ENCODE data around the gene HIBCH. TPM values are rescaled to one million over a fixed set of nuclear protein-coding genes. Genes with fewer than 3 reads are reported as not detected.
"Not testable (repeated sequence)": the region's sequence is repeated elsewhere in the genome, so short reads cannot be mapped to it uniquely, and the experiment has no call there.

The HIBCH gene
- total RNA-seq, 2 experiments from 2014 or later = 15.6 to 29.7 TPM

- H3K27ac ChIP-seq (ENCODE audit: low read depth, low read length, poor library complexity, severe bottlenecking) = no peak overlapping the region
- no TSS peak for BruUV-seq (replicated peaks)
Measured at GRCh38 chr2:190318514-190318913, 1.1 kb downstream of the HIBCH start.

GRCh38 chr2:190315273-190315672, 4.4 kb downstream of the HIBCH start:
- no peak for DNase-seq (ENCODE audit: low spot score)
- Histone ChIP-seq H3K36me3 (ENCODE audit: insufficient read depth, low read length) (no peaks in the 10 kb centered on the region), H3K9me3 (ENCODE audit: low read length) (no peaks in the 10 kb centered on the region), H2AFZ (ENCODE audit: low read length) (no peak overlapping the region), H3K79me2 (ENCODE audit: insufficient read depth, low read depth, low read length) (no peaks in the 10 kb centered on the region), H4K20me1 (ENCODE audit: insufficient read depth, low read length) (no peaks in the 10 kb centered on the region), H3K9me2 (ENCODE audit: insufficient read depth, low read length) (no peaks in the 10 kb centered on the region), H3K4me1 (ENCODE audit: insufficient read depth, low read length, poor library complexity, severe bottlenecking) (peaks cover 19% of the 10 kb centered on the region), H3K4me3 (ENCODE audit: low read depth, low read length, poor library complexity, severe bottlenecking) (no peak overlapping the region), H3K27ac (ENCODE audit: low read depth, low read length, poor library complexity, severe bottlenecking) (no peak overlapping the region), H3K4me2 (ENCODE audit: low read length) (peak overlapping the region; percentile 2; the same call in 1 of the 2 replicates)
- ChIA-PET POLR2A (no interaction called here), CTCF (ENCODE audit: unreplicated experiment) (no interaction called here)
- TF ChIP-seq EZH2phosphoT487 (IDR thresholded peaks at IDR 0.05; ENCODE audit: borderline replicate concordance, low read depth, low read length) (no peak), CTCF (conservative IDR thresholded peaks at IDR 0.05; ENCODE audit: low read length) (no peak)
- no TSS peak for BruUV-seq (replicated peaks)
- intact Hi-C loops (cut with micrococcal nuclease; ENCODE audit: unreplicated experiment) = loop anchor here (5.0 kb wide), 1 partner anchor 653 kb away; the partner anchor contains the start of gene ASNSD1

More at GRCh38 chr2:190318514-190318913, 1.1 kb downstream of the HIBCH start:
- peaks cover 2% of the 10 kb centered on the region; the same call in 1 of the 2 replicates for H3K79me2 ChIP-seq (ENCODE audit: insufficient read depth, low read depth, low read length)
- POLR2A ChIA-PET = interaction anchor here (0.5 to 1.3 kb wide), 10 partner anchors 12 to 873 kb away, joined by 3 to 5 read pairs (median 3); no protein-coding TSS in a partner anchor
- peak overlapping the region; percentile 79 for H3K4me2 ChIP-seq (ENCODE audit: low read length)
- H3K36me3 ChIP-seq (ENCODE audit: insufficient read depth, low read length) = no peaks in the 10 kb centered on the region
- TF ChIP-seq EZH2phosphoT487 (IDR thresholded peaks at IDR 0.05; ENCODE audit: borderline replicate concordance, low read depth, low read length) (no peak), CTCF (conservative IDR thresholded peaks at IDR 0.05; ENCODE audit: low read length) (no peak)
- no peaks in the 10 kb centered on the region for H3K9me3 ChIP-seq (ENCODE audit: low read length)
- no peaks in the 10 kb centered on the region for H3K9me2 ChIP-seq (ENCODE audit: insufficient read depth, low read length)
- intact Hi-C loops (cut with micrococcal nuclease; ENCODE audit: unreplicated experiment) = loop anchor here (2.0 to 5.0 kb wide), 4 partner anchors 138 to 656 kb away; partner anchors contain the start of genes ASNSD1, NEMP2 and OSGEPL1
- H3K4me1 ChIP-seq (ENCODE audit: insufficient read depth, low read length, poor library complexity, severe bottlenecking) = peaks cover 28% of the 10 kb centered on the region
- no peaks in the 10 kb centered on the region for H4K20me1 ChIP-seq (ENCODE audit: insufficient read depth, low read length)
- CTCF ChIA-PET (ENCODE audit: unreplicated experiment) = interaction anchor here (1.1 to 1.2 kb wide), 2 partner anchors 139 to 365 kb away, joined by 3 to 4 read pairs; a partner anchor contains a TSS
- DNase-seq (ENCODE audit: low spot score) = no peak
- H2AFZ ChIP-seq (ENCODE audit: low read length) = peak overlapping the region; percentile 96; the same call in 1 of the 2 replicates
- H3K4me3 ChIP-seq (ENCODE audit: low read depth, low read length, poor library complexity, severe bottlenecking) = peak overlapping the region; percentile 74

- intact Hi-C loops (cut with micrococcal nuclease; ENCODE audit: unreplicated experiment) = no loop called here
- no peak for DNase-seq (ENCODE audit: low spot score)
- Histone ChIP-seq H3K36me3 (ENCODE audit: insufficient read depth, low read length) (peaks cover 3% of the 10 kb centered on the region; the same call in 1 of the 2 replicates), H3K79me2 (ENCODE audit: insufficient read depth, low read depth, low read length) (no peaks in the 10 kb centered on the region), H3K4me1 (ENCODE audit: insufficient read depth, low read length, poor library complexity, severe bottlenecking) (peaks cover 14% of the 10 kb centered on the region), H3K4me2 (ENCODE audit: low read length) (no peak overlapping the region), H3K9me3 (ENCODE audit: low read length) (no peaks in the 10 kb centered on the region), H4K20me1 (ENCODE audit: insufficient read depth, low read length) (no peaks in the 10 kb centered on the region), H3K27ac (ENCODE audit: low read depth, low read length, poor library complexity, severe bottlenecking) (no peak overlapping the region), H2AFZ (ENCODE audit: low read length) (no peak overlapping the region), H3K4me3 (ENCODE audit: low read depth, low read length, poor library complexity, severe bottlenecking) (no peak overlapping the region), H3K9me2 (ENCODE audit: insufficient read depth, low read length) (no peaks in the 10 kb centered on the region)
- BruUV-seq (replicated peaks) = no TSS peak
- POLR2A ChIA-PET = interaction anchor here (0.7 kb wide), 2 partner anchors 220 to 662 kb away, joined by 3 to 4 read pairs; no protein-coding TSS in a partner anchor
- TF ChIP-seq CTCF (conservative IDR thresholded peaks at IDR 0.05; ENCODE audit: low read length) (no peak), EZH2phosphoT487 (IDR thresholded peaks at IDR 0.05; ENCODE audit: borderline replicate concordance, low read depth, low read length) (no peak)
- CTCF ChIA-PET (ENCODE audit: unreplicated experiment) = no interaction called here
Measured at GRCh38 chr2:190313880-190314279, 5.7 kb downstream of the HIBCH start.

GRCh38 chr2:190312635-190313025, 7.0 kb downstream of the HIBCH start:
- CTCF ChIA-PET (ENCODE audit: unreplicated experiment); intact Hi-C loops (cut with micrococcal nuclease; ENCODE audit: unreplicated experiment); BruUV-seq (replicated peaks): not testable (repeated sequence)

More at GRCh38 chr2:190312635-190313025, 7.0 kb downstream of the HIBCH start:
- H3K36me3 ChIP-seq (ENCODE audit: insufficient read depth, low read length); H3K79me2 ChIP-seq (ENCODE audit: insufficient read depth, low read depth, low read length); H3K27ac ChIP-seq (ENCODE audit: low read depth, low read length, poor library complexity, severe bottlenecking); H3K4me2 ChIP-seq (ENCODE audit: low read length); POLR2A ChIA-PET; H3K9me2 ChIP-seq (ENCODE audit: insufficient read depth, low read length); DNase-seq (ENCODE audit: low spot score); H4K20me1 ChIP-seq (ENCODE audit: insufficient read depth, low read length); H3K4me3 ChIP-seq (ENCODE audit: low read depth, low read length, poor library complexity, severe bottlenecking); H3K4me1 ChIP-seq (ENCODE audit: insufficient read depth, low read length, poor library complexity, severe bottlenecking); H2AFZ ChIP-seq (ENCODE audit: low read length); H3K9me3 ChIP-seq (ENCODE audit: low read length): not testable (repeated sequence)
